Fibroblast of pulmonary artery (primary cell): Measurements from ENCODE around the gene TRIP13.

Experiments used
- DNase-seq: peaks from one replicate; pipeline ENCODE4 v3.0.0-alpha.2; 2010; ENCODE audit warnings: low read depth
- H3K4me3 ChIP-seq: replicated peaks from 2 replicates; pipeline ENCODE4 v1.5.1; 2011; ENCODE audit warnings: low read depth, mild to moderate bottlenecking, control low read depth, low read length, moderate library complexity
- TF ChIP-seq, protein P1 (sequence below): IDR thresholded peaks from 2 replicates; pipeline ENCODE4 v1.5.1; 2011; ENCODE audit warnings: mild to moderate bottlenecking, control low read depth, low read length, inconsistent platforms; ENCODE audit errors: missing control alignments

TRIP13 gene

DNA sequence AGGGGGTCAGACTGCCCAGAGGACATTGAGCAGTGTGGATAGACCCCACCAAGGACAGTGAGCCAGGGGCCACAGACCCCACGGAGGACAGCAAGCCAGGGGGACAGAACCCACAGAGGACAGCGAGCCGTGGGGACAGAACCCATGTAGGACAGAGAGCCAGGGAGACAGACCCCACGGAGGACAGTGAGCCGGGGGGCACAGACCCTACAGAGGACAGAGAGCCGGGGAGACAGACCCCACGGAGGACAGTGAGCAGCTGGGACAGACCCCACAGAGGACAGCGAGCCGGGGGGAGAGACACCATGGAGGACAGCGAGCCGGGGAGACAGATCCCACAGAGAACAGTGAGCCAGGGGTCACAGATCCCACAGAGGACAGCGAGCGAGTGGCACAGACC lies 38.5 kb upstream of the TRIP13 start:
- H3K4me3 ChIP-seq = no peak overlapping the region
- DNase-seq = no peak
- TF ChIP-seq, protein P1, sequence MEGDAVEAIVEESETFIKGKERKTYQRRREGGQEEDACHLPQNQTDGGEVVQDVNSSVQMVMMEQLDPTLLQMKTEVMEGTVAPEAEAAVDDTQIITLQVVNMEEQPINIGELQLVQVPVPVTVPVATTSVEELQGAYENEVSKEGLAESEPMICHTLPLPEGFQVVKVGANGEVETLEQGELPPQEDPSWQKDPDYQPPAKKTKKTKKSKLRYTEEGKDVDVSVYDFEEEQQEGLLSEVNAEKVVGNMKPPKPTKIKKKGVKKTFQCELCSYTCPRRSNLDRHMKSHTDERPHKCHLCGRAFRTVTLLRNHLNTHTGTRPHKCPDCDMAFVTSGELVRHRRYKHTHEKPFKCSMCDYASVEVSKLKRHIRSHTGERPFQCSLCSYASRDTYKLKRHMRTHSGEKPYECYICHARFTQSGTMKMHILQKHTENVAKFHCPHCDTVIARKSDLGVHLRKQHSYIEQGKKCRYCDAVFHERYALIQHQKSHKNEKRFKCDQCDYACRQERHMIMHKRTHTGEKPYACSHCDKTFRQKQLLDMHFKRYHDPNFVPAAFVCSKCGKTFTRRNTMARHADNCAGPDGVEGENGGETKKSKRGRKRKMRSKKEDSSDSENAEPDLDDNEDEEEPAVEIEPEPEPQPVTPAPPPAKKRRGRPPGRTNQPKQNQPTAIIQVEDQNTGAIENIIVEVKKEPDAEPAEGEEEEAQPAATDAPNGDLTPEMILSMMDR = no peak

DNA sequence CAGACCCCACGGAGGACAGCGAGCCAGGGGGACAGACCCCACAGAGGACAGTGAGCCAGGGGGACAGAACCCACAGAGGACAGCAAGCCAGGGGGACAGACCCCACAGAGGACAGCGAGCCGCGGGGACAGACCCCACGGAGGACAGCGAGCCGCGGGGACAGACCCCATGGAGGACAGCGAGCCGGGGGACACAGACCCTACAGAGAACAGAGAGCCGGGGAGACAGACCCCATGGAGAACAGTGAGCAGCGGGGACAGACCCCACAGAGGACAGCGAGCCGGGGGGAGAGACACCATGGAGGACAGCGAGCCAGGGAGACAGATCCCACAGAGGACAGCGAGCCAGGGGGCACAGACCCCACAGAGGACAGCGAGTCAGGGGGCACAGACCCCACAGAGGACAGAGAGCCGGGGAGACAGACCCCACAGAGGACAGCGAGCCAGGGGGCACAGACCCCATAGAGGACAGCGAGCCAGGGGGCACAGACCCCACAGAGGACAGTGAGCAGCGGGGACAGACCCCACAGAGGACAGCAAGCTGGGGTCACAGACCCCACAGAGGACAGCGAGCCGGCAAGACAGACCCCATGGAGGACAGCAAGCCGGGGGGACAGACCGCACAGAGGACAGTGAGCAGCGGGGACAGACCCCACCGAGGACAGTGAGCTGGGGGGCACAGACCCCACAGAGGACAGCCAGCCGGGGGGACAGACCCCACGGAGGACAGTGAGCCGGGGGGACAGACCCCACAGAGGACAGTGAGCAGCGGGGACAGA lies 37.5 kb upstream of the TRIP13 start:
- DNase-seq = no peak
- TF ChIP-seq, protein P1 = no peak
- no peak overlapping the region for H3K4me3 ChIP-seq

DNA sequence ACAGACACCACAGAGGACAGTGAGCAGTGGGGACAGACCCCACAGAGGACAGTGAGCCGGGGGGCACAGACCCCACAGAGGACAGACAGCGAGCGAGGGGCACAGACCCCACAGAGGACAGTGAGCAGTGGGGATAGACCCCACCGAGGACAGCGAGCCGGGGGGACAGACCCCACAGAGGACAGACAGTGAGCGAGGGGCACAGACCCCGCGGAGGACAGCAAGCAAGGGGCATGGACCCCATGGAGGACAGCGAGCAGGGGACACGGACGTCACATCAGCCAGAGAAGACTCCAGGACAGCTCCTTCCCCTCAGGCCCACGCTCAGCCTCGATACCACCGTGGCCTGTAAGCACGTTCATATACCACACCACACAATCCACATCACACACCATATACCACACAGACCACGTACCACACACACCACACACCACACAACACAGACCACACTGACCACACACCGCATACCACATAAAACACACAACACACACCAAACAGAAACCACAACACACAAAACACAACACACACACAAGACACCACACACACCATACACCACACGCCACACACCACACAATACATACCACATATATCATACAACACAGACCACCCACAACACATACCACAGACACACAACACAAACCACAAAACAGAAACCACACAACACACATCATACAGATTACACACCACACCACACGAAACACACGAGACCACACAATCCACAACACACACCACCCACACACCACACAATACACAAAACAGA lies 36.7 kb upstream of the TRIP13 start:
- no peak overlapping the region for H3K4me3 ChIP-seq
- DNase-seq = no peak
- TF ChIP-seq, protein P1 = no peak

DNA sequence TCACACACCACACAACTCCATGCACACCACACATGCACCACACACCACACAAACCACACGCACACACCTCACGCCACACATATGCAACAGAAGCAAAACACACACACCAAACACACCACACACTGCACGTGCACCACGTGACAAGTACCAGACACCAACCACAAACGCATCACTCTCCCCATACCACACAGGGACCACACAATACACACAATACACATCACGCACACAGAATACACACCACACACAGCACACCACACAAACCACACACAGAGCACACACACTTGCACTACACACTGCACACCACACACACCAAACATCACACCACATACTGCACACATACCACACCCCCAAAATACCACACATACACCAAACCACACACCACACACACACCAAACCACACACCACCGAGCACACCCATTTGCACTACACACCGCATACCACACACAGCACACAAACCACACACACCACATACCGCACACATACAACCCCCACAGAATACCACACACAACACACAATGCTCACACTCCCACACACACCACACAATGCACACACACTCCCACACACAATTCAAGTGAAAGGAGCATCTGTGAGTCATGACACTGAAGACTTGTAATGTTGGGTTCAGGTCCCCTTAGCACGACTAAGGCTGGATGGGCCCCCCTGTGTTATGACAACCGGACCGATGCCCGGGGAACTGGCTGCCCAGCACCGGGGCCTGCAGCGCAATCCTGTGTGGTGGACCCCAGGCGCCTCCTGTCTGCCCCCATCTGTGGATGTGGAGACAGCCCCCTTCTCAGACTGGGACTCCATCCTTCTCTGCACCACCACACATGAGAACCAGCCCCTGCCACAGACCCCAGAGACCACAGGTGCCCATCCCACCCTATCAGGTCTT lies 35.9 kb upstream of the TRIP13 start:
- H3K4me3 ChIP-seq = no peak overlapping the region
- peak; percentile 16 for DNase-seq
- TF ChIP-seq, protein P1 = no peak

DNA sequence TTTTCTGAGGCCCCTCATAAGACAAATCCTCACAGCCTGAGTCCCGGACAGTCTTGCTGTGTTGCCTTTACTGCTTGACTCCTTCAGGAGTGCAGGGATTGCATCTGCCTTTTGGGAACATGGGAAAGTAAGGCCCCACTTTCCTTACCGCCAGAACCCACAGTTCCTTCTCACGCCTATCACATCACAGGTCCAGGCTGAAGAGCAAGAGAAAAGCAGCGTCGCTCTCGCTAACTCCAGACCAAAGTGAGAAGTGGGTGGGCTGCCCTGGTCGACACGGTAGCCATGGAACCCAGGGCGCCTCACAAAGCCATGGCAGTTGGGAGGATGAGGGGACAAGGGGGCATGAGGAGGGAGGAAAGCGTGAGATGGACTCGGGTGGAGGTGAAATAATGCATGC lies 34.0 kb upstream of the TRIP13 start:
- no peak for DNase-seq
- no peak overlapping the region for H3K4me3 ChIP-seq
- TF ChIP-seq, protein P1 = no peak

DNA sequence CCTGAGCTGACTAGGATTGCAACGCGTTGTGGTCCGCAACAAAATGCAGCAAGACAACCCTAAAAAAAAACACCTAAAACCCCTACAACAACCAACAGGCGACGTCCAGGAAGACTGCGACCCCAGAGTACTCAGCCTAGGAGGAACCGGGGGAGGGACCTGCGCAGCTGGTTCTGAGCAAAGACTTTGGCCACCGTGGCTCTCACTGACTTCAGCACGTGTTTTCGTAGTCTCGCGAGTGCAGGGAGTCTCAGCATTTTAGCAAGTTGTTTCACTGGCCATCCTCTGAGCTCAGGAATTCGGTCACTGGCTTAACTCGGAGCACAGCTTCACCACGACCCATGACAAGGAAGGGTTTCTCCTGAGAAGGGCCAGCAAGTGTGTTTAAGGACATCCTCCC lies 33.3 kb upstream of the TRIP13 start:
- TF ChIP-seq, protein P1 = no peak
- DNase-seq = peak; percentile 27
- H3K4me3 ChIP-seq = no peak overlapping the region
